Duodenal mucosa (tissue), 2 donors: ENCODE results near the gene MTRR.

ENCODE experiments used
- H3K27ac ChIP-seq: one replicate; pipeline ENCODE4 v1.7.0; 2013; ENCODE audit warnings: low read depth, low read length
- H3K27me3 ChIP-seq, 2 donors: one replicate each; pipeline ENCODE4 v1.7.0; 2013; ENCODE audit warnings: low read length in 2 of 2, control low read depth in 1 of 2; ENCODE audit not compliant: insufficient read depth in 2 of 2, control insufficient read depth in 1 of 2
- H3K36me3 ChIP-seq, 2 donors: one replicate each; pipeline ENCODE4 v1.7.0; 2013; ENCODE audit warnings: low read length in 2 of 2, control low read depth in 1 of 2; ENCODE audit not compliant: insufficient read depth in 2 of 2, control insufficient read depth in 1 of 2
- H3K4me1 ChIP-seq, 2 donors: one replicate each; pipeline ENCODE4 v1.7.0; 2013; ENCODE audit warnings: low read length in 2 of 2, control low read depth in 1 of 2; ENCODE audit not compliant: insufficient read depth in 2 of 2, control insufficient read depth in 1 of 2
- H3K4me3 ChIP-seq, 2 donors: one replicate each; pipeline ENCODE4 v1.7.0; 2013; ENCODE audit warnings: low read length in 2 of 2, low read depth in 1 of 2
- H3K9ac ChIP-seq, 2 donors: one replicate each; pipeline ENCODE4 v1.7.0; 2013; ENCODE audit warnings: low read length in 2 of 2, low read depth in 1 of 2
- H3K9me3 ChIP-seq, 2 donors: one replicate each; pipeline ENCODE4 v1.7.0; 2013; ENCODE audit warnings: low read length in 2 of 2, control low read depth in 1 of 2; ENCODE audit not compliant: control insufficient read depth in 1 of 2

The MTRR gene

DNA sequence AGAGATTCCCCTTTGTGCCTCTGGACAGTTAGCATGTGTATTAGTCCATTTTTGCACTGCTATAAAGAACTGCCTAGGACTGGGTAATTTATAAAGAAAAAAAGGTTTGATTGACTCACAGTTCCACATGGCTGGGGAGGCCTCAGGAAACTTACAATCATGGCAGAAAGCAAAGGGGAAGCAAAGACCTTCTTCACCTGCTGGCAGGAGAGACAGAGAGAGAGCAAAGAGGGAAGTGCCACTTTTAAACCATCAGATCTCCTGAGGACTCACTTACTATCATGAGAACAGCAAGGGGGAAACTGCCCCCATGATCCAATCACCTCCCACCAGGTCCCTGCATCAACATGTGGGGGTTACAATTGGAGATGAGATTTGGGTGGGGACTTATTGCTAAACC, 24.0 kb upstream of the MTRR start:
- H3K4me3 ChIP-seq, result no peak overlapping the region
- no peak overlapping the region for H3K27ac ChIP-seq
- H3K9ac ChIP-seq, result no peak overlapping the region
- no peaks in the 10 kb centered on the region for H3K9me3 ChIP-seq
- peaks cover 2 to 5% of the 10 kb centered on the region in 2 donors for H3K4me1 ChIP-seq
- no peaks in the 10 kb centered on the region for H3K36me3 ChIP-seq
- H3K27me3 ChIP-seq, result peaks cover 15 to 18% of the 10 kb centered on the region in 2 donors

GRCh38 chr5:7845557-7845956, 23.4 kb upstream of the MTRR start:
- H3K9me3 ChIP-seq, result no peaks in the 10 kb centered on the region
- no peak overlapping the region for H3K4me3 ChIP-seq
- no peak overlapping the region for H3K27ac ChIP-seq
- no peak overlapping the region for H3K9ac ChIP-seq
- peaks cover 3 to 6% of the 10 kb centered on the region in 2 donors for H3K4me1 ChIP-seq
- H3K27me3 ChIP-seq, result peaks cover 16 to 19% of the 10 kb centered on the region in 2 donors
- no peaks in the 10 kb centered on the region for H3K36me3 ChIP-seq

GRCh38 chr5:7846327-7846726, 22.6 kb upstream of the MTRR start:
- Histone ChIP-seq H3K9me3 (no peaks in the 10 kb centered on the region), H3K27me3 (peaks cover 21 to 24% of the 10 kb centered on the region in 2 donors), H3K9ac (no peak overlapping the region), H3K4me1 (peaks cover 3 to 6% of the 10 kb centered on the region in 2 donors), H3K36me3 (no peaks in the 10 kb centered on the region), H3K4me3 (no peak overlapping the region), H3K27ac (no peak overlapping the region)

- Histone ChIP-seq H3K4me3 (no peak overlapping the region), H3K36me3 (no peaks in the 10 kb centered on the region), H3K27ac (no peak overlapping the region), H3K9me3 (no peaks in the 10 kb centered on the region), H3K27me3 (peaks cover 21 to 24% of the 10 kb centered on the region in 2 donors), H3K9ac (no peak overlapping the region), H3K4me1 (peaks cover 3 to 6% of the 10 kb centered on the region in 2 donors)
Observed at GRCh38 chr5:7848296-7848695, 20.7 kb upstream of the MTRR start.

GRCh38 chr5:7849681-7850394, 19.1 kb upstream of the MTRR start:
- Histone ChIP-seq H3K4me1 (peaks cover 3 to 6% of the 10 kb centered on the region in 2 donors), H3K27me3 (peaks cover 21 to 24% of the 10 kb centered on the region in 2 donors), H3K9me3 (no peaks in the 10 kb centered on the region), H3K36me3 (no peaks in the 10 kb centered on the region), H3K4me3 (peak overlapping the region; percentile 32 to 42), H3K9ac (peak overlapping the region in 1 of 2 donors; percentile 12), H3K27ac (no peak overlapping the region)

DNA sequence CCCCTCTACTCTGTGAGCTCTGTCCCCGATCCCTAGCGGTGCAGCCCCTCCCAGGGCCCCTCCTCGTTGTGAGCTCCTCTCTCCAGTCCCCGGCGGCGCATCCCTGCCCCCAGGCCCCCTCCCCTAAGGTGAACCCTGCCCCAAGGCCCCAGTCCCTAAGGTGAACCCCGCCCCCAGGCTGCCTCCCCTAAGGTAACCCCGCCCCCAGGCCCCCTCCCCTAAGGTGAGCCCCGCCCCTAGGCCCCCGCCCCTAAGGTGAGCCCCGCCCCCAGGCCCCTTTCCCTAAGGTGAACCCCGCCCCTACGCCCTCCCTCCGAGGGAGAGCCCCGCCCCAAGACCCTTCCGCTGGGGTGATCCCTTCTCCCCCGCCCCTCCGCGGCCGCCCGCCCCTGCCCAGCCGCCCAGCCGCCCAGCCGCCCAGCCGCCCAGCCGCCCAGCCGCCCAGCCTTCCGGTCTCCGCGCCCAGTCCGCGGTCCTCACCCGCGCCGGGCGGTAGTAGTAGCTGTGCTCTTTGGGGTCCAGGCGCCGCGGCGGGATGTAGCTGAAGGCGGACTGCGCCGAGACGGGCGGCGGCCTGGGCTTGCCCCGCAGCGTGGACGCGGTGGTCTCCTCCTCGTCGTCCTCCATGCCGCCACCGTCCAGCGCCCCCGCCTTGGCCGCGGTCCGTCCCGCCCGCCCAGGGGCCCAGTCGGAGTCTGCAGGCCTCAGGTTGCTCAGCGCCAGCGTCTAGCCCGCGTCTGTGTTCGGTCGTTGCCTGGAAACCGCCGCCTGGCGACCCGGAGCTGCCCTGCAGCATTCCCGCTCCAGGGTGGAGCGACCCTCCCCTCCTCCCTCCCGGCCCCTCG, 18.3 kb upstream of the MTRR start, which contains the start of gene CFAP90:
Gene CFAP90 (minus strand): TSS at position 739 of the 845 bp plus-strand sequence. CDS start 112 bp downstream, at position 627.
- Histone ChIP-seq H3K4me1 (peaks cover 3 to 6% of the 10 kb centered on the region in 2 donors), H3K36me3 (no peaks in the 10 kb centered on the region), H3K4me3 (peak within 1 kb of the TSS; percentile 39 to 49), H3K9ac (peak within 1 kb of the TSS in 1 of 2 donors; percentile 12), H3K27me3 (peaks cover 21 to 24% of the 10 kb centered on the region in 2 donors), H3K27ac (no peak within 1 kb of the TSS), H3K9me3 (no peaks in the 10 kb centered on the region)

DNA sequence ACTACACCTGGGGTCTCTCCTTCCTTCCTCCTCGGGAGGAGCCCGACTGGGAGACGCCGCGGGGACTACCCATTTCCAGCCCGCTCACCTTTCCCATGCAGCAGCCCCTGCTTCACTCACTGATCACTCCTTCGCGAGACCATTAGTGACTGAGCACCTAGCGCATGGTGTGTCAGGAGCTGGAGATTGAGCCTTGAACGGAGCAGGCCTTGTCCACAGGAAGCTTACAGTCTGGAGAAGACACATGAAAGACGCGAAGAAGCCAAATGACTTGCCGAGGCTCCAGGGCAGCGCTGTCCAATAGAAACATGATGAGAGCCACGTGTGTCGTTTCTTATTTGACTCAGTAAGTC, 17.7 kb upstream of the MTRR start:
- H3K4me3 ChIP-seq, result peak overlapping the region; percentile 39 to 49
- no peak overlapping the region for H3K27ac ChIP-seq
- H3K27me3 ChIP-seq, result peaks cover 21 to 24% of the 10 kb centered on the region in 2 donors
- H3K4me1 ChIP-seq, result peaks cover 3 to 6% of the 10 kb centered on the region in 2 donors
- H3K36me3 ChIP-seq, result no peaks in the 10 kb centered on the region
- no peaks in the 10 kb centered on the region for H3K9me3 ChIP-seq
- no peak overlapping the region for H3K9ac ChIP-seq

DNA sequence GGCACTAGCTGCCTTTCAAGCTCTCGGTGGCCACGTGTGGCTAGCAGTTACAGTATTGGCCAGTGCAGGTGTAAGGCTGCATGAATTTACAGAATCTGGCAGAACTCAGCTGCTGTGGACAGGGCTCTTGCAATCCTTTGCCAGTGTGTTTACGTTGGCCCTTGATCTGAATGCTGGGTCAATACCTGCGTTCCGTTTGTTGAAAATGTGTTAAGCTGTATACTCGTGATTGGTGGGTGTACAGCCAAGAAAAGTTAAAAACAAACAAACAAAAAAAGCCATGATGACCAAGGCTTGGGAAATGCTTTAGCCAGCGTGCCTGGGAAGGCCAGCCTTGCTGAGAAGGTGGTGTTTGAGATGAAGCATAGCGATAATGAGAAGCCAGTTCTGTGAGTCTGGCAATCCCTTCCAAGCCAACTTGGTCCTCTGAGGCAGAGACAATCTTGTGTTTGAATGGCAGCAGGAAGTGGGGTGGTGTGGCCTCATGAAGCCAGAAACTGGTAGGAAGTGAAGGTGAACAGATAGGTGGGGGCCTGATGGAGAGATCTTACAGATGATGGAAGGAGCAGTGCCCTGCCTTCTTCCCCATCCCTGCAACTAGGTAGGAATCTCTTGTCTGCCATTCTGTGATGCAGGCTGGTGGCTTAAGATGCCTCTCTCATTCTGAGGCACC, 17.2 kb upstream of the MTRR start:
- H3K27me3 ChIP-seq, result peaks cover 21 to 24% of the 10 kb centered on the region in 2 donors
- H3K27ac ChIP-seq, result no peak overlapping the region
- H3K4me3 ChIP-seq, result no peak overlapping the region
- H3K9me3 ChIP-seq, result no peaks in the 10 kb centered on the region
- no peaks in the 10 kb centered on the region for H3K36me3 ChIP-seq
- no peak overlapping the region for H3K9ac ChIP-seq
- peaks cover 3 to 6% of the 10 kb centered on the region in 2 donors for H3K4me1 ChIP-seq

DNA sequence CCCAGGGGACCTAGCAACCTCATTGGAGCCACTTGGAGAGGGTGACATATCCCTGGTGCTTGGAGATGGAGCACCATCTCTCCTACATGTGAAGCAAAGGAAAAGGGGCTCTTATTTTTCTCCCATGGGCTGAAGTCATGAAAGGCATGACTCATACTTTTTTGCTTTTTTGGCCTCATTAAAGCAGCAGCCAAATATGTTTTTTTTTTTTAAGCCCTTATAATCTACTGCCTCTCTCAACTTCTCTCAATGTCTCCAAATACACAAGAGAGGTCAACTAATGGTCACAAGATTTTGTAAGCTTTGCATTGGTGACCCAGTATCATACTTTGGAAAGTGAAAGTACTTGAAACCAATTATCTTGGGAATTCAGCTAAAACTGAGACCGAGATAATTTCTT, 16.4 kb upstream of the MTRR start:
- Histone ChIP-seq H3K27me3 (peaks cover 21 to 24% of the 10 kb centered on the region in 2 donors), H3K9ac (no peak overlapping the region), H3K9me3 (no peaks in the 10 kb centered on the region), H3K4me1 (peaks cover 3 to 6% of the 10 kb centered on the region in 2 donors), H3K36me3 (peaks cover 0 to 2% of the 10 kb centered on the region in 2 donors), H3K4me3 (no peak overlapping the region), H3K27ac (no peak overlapping the region)
